NCI-H1417 treated with DMSO at 0.1 percent for 48 hours (cell line): ENCODE data around the gene ADAMTS2.

ENCODE experiments used
- DNase-seq: peaks from one replicate; lab custom pipeline; 2025; lab: John Stamatoyannopoulos, UW

ADAMTS2 gene

DNA sequence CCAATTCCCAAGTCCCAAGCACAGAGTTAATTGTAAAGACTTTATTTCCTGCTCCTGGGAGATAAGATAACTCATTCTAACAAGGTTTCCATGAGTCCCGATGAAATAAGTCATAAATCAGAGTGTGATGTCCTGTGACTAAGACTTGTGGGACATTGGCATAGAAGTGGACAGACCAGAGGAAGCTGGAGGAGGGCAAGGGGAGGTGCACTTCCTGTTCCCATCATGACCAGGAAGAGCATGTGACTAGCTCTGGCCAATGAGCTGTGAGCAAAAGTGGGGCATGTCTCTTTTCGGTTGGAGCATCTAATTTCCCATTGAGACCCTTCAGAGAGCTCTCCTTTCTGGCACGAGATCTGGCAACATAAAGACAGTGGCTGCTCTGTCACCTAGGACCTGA is 184.7 kb downstream of the ADAMTS2 start:
- DNase-seq = no peak

DNA sequence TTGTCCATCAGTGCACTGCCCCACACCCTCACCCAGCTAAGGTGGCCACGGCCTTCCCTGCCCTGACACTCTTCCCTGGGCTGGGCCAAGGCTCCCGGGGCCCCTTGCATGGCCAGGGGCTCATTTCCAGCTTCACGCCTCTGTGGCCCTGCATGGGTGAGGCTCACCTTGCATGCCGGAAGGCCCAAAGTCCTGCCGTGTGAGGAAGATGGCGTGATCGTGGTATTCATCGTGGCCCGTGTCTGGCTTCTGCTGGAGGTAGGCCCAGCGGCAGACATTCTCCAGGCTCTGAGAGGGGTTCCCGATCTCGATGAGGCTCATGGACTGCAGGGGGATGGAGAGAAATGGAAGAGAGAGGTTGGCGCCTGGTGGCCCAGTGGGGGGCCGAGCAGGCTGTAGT is 186.7 kb downstream of the ADAMTS2 start:
- no peak for DNase-seq

DNA sequence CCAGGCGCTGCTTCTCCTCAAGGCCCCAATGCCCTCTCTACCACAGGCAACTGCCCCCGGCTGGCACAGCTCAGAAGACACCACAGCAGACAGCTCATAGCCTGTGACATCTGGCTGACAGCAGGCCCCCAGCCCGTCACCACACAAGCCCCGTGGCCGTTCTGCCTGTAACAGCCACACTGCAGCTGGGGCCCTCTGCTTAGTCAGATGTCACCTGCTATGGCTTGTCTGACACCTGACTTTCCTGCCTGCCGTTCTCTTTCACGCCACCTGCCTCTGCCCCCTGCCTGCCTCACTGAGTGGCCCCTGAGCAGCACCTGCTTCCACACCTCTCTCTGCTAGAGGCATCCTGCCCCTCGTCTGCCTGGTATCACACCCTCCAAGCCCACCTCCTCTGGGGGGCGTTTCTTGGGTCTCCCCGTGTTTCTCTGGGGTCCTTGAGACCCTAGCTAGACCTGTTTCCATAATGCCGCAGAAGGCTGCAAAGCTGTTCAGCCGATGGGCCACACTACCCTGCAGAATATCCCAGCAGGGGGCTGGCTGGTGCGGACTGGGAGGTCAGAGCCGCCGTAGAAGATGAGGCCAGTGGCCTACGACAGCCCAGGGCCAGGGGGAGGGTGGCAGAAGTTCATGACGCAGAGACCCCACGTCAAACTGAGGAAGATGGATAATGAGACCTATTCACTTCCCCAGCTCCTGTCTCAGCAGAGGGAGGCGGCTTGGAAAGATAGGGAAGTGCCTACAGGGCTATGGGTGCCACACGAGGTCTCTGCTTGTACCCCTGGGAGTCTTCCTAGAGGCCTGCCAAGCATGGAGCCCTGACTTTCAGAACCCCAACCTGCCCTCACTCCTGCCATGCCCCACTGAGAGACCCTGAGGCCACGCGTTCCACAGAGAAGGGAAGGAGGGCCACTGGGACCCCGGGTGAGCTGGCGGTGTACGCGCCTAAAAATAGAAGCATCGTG is 190.0 kb downstream of the ADAMTS2 start:
- DNase-seq = no peak

DNA sequence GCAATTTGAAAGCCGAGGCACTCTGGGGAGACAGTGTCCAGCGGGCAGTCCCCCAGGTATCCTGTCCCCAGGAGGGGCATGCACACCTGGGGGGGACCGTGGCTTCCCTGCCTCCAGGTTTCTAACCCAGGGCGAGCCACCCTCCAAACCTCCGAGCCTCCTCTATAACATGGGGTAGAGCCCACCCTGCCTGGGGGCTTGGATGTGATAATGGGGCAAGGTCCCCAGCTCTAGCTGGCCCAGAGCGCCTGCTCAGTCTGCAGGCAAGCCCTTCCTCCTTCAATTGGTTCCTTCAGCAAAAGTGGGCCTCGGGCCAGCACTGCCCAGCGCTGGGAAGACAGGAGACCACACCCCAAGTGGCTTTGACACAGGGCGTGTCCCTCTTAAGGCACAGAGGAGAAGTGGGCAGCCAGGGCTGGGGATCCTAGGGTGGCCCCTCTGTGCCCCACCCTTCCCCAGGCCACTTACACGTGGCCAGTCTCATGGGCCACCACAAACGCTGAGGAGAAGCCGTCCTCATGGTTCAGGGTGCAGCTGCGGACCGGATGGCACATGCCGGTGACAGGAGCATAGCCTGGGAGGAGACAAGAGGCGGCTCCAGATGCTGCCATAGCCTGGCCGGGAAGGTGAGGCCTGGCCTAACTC is 190.8 kb downstream of the ADAMTS2 start:
- DNase-seq = no peak

DNA sequence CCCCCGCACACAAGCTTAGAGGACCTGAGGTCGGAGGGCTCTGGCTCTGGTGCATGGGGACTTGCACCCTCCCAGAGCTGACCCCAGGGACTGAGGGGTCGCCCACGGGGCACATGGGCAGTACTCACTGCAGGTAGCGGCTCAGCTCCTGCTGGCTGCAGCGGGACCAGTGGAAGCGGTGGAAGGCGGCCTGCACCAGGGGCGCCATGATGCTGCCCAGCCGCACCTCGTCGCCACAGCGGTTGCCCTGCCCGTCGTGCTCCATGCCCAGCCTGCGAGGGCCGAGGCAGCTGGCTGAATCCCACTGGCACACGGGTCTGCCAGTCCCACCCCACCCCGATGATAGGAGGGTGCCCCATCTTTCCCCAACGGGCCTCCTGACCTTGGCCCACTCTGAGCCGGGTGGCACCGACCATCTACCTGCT is 191.3 kb downstream of the ADAMTS2 start:
- DNase-seq = no peak

DNA sequence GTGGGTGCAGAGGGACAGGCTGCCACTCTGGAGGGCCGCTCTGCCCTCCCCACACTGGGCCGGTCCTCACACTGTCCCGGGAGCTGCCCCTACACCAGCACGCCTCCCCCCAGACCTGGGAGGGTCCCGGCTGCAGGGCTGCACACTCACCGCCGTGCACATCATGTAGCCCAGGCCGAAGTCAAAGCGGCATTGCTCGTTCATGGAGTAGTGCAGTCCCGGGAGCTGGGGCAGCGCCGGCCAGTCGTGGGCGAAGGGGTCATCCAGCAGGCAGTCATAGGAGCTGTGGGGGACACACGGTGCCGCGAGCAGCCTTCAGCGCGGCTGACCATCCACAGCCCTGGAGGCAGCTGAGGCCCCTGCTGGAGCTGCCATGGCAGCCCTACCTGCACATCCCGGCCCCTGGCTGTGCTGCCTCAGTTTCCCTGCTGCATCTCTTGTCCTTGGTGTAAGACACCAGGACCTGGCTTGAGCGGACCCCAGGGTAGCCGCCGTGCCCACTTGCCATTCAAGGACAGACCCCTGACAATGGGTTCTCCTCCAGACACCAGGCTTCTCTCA is 191.8 kb downstream of the ADAMTS2 start:
- no peak for DNase-seq

DNA sequence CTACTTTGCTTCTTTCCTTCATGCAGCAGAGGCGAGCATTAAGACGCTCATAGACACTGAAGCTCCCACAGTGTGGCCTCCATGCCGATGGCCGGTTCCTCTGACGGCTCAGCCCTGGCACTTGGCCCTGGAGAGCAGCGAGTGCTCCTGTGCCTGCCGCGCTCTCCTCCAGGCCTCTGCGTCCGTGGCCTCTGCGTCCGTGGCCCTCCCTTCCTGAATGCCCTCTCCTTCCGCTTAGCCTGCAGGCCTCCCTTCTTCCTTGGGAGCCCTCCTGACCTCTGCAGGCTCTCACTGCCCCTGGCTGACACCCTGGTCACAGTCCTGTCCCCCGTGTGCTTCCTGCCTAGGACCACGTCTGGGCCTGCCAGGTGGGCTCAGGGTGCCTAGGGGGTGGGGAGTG is 192.3 kb downstream of the ADAMTS2 start:
- no peak for DNase-seq

DNA sequence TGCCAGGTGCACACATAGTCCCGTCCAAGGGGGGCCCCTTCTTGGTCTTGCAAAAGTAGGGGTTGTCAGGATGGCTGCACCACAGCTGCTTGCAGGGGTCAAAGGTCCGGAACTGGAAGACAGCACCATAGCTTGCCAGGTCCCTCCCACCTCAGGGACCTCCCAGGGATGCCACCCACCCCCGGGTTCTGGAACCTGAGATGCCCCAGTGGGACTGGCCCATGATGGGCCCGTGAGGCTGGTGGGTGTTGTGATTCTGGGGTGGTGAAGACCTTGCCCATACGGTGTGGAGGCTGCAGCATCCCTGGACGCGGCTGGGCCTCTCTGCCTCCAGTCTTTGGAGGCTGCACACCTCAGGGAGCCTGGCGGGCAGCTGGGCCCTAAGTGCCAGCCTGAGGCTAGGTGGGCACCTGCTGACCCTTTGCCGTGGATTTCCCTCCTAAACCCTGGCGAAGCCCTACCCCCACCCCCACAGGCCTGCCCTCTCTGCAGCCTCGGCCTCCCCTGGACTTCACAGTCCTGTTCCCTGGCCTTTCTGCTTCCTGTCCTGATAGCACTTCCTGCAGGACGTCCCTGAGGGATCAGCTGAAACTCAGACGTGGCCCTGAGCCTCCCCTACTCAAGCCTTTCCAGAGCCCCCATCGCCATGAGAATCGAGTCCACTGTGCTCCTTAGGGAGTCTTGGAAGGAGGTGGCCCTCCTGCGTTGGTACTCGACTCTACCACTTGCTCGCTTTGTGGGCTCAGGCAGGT is 192.9 kb downstream of the ADAMTS2 start:
- DNase-seq = no peak

DNA sequence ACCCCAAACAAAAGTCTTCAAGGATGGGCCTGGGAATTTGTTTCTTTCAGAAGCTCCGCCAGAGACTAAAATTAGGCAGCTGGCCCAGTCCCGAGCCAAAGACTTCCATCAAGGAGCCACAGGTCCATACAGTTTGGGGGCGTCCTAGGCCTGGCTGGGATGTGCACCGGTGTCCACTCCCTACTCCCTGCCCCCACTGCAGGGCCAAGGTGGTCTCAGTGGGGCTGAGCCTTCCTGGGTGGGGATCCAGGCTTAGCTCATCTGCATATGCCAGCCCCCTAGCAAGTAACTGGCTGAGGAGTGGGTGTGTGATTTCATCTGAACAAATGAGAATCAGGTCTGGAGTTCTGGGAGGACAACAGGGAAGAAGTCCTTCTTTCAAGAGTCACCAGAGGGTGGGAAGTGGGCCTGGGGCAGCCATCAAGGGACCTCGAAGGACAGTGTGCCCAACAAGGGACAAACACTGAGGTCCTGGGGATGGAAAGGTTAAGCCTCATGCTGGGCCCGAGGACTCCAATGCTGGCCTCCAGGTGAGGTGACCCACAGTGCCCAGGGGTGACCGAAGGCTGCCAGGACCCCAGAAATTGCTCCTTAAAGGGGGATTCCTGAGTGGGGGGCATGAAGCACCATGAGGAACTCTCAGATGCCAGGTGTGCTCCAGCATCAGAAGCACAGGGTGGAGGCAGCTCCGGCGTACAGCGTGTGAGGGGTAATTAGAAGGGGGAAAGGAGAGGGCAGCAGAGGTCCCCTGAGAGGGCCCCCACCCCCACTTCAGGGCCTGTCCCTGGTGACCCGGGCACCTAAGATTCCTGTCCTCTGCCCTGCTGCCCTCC is 193.8 kb downstream of the ADAMTS2 start:
- DNase-seq = no peak

DNA sequence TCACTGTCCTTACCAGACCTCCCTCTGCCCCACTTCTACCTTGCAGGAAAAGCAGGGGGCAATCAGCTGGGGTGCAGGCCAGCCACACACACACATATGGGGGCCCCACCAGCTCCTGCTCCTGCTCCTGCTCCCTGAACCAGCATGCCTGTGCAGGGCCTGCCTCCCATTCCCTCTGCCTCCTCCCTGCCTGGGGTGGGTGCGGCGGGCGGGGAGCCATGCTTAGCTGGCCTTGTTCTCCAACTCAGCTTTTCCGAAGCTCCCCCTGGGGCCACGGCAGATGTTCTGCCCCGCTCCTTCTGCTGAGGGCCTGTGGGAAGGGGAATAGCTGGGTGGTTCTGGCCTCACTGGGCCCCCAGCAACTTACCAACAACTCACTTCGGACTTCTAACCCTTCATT is 195.2 kb downstream of the ADAMTS2 start:
- no peak for DNase-seq

DNA sequence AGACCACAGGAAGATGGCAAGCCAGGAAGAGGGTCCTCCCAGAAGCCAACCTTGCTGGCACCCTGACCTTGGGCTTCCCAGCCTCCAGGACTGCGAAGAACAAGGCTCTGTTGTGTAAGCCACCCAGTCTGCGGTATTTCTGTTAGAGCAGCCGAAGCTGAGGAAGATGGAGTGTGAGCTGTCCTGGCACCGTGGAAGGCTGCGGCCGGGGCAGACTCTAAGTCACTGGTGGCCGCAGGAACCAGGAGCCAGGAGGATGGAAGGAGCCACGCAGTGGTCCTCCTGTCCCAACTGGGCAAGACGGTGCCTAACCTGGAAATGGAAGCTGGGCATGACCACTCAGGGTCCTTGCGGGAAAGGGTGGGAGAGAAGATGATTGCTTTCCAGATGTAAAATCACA is 196.0 kb downstream of the ADAMTS2 start:
- no peak for DNase-seq

DNA sequence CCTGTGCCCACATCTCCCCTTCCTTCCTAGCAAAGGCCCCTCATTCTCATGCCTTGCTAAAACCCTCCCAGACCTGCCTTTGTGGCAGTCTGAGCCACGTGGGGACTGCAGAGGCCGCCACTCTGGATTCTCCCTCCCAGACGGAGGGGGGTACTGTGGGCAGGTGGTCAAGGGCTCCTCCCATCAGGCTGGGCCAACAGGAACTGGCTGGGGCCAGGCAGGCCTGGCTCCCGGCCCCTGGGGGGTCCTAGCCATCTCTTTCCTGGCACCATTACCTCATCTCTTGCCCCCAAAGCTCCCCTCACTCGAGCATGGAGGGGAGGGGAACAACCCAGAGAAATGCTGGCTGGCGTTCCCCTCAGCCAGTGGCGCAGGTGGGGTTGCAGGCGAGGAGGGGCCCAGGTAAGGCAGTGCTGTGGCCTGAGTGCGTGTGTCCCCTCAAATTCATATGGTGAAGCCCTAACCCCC is 196.5 kb downstream of the ADAMTS2 start:
- DNase-seq = no peak

DNA sequence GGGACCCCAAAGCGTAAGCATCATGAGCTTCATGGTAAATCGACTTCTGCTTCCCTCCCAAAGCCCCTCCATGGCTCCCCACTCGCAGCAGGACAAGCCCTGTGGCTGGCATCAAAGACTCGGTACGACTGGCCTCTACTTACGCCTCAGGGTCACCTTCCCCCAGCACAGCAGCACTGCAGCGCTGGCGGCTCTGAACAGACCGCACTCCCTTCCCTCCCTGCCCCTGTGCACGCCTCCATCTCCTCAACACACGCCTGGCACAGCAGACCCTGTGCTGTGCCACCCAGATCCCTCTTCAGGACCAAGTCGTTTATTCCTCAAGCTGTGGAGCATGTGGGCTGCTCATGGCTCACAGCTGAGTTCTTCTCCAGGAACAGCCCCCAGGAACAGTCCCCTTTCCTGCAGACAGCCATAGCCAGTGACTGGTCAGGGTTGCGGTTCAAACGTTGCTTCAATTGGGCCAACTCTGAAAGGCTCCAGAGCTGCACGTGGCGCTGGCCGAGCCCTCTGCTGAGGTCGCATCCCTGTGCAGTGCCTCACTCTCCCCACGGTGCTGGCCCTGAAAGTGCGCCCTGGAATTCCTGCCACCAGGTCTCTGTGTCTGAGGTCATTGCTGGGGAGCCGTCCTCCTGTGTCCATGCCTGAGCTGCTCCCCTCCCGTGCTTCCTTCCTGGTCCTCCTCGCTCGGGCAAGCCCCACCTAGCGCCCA is 197.1 kb downstream of the ADAMTS2 start:
- no peak for DNase-seq

DNA sequence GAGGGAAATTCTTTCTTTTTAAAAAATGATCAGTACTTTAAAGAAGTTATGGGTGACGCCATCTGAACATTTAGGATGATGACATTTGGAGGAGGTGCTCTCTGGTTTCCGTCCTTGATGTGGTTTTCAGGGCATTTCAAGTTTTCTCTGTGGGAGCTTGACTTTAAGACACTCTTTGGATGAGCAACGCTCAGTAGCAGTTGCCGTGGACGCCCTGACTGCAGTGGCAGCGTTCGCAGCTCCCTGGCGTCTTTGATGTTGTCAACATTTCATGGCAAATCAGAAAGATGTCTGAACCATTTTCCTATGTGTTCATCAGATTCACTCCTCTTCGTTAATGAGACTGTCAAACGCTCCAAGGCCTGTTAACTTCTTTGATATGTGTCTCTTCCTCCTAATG is 199.0 kb downstream of the ADAMTS2 start:
- DNase-seq = no peak

DNA sequence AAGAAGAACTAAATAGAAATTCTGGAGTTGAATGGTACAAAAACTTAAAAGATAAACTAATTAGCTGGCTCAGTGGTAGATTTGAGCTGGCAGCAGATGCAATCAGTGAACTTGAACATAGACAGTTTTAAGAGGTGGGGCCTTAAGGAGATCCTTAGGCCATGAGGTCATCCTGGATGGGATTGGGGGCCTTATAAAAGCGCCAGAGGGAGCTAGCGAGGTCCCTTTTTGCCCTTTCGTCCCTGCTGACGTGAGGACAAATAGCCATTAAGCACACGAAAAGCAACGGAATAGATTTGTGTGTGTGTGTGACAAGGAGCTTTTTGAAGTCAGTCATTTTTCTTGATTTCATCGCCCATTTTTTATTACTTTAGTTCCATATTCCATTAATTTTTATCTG is 201.8 kb downstream of the ADAMTS2 start:
- no peak for DNase-seq

DNA sequence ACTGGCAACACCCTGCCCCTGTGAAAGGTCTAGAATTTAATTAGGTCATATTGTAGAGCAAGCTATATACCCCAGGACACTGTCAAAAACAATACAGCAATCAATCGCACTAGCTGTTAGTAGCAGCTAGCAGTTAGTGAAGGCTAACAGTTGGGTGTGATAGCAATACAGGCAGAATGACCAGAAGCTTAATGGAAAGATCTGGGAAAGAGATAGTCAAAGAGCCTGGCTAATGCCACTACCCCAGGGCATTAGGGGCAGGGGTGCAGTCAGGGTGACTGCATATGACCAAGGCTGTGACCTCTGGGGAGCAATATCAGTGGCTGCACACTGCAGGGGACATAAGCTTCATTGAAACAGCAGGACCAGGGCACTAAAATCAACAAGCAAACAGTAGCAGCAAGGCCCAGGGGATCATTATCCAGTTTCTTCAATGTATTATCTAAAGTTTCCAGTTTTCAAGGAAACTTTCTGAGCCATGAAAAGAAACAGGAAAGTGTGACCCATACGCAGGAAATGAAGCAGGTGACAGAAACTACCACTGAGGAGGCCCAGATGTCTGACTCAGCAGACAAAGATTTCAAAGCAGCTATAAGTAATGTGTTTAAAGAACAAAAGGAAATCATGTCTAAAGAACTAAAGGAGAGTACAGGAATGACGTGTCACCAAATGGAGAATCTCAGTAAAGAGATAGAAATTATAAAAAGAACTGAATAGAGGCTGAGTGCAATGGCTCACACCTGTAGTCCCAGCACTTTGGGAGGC is 202.6 kb downstream of the ADAMTS2 start:
- no peak for DNase-seq

DNA sequence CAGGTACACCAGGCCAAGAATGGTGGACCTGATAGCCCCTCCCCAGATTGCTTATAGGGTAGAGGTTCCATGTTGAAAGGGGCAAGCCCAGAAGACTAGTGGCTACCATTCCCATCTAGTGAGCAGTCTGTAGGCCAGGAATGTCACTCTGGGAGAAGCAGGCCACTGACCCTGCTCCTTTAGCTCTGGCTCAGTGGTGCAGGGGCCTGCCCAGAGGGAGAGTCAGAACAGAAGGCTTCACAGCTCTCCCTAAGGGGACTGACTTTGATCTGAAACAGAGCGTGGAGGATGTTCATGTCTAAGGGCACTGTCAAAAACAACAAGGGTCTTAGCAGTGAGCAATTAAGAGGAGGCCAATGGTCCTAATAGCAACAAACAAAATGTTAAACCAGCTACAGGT is 203.4 kb downstream of the ADAMTS2 start:
- no peak for DNase-seq

DNA sequence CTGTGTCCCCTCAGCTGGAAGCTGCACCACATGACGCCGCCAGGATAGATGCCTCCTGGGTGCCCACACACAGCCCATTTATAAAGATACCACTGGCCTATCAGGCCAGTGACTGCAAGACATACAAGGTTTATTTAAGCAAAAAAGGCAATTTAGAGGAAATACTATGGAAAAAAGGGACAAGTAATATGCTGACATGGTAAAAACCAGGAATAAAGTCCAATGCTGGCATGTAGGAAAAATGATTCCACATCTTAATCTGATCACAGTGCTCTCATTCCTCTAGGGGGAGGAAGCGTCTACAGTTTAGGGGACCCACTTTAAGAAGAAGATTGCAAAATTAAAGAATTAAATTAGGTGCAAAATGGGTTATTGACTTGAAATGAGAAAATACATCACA is 205.0 kb downstream of the ADAMTS2 start:
- DNase-seq = no peak

DNA sequence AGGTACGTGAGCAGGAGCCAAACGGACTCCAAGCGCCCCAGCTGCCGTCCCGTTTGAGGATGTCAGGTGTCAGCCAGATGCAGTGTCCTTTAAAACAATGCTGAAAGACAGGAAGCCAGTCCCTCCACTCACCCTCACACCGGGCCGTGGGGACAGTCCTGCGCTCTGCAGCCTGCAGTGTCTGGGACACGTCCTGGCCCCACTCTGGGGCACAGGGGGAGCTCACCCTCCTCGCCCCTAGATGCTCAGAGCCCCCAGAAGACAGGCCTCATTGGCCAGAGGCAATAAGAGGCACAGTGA is 205.4 kb downstream of the ADAMTS2 start:
- no peak for DNase-seq
